ENCODE measurements around the gene USP25. TPM values are rescaled to one million over a fixed set of nuclear protein-coding genes. Genes with fewer than 3 reads are reported as not detected.

USP25 gene
- total RNA-seq, 4 donors from 2014 or later = 32.3 to 44.3 (median 33.4) TPM

DNA sequence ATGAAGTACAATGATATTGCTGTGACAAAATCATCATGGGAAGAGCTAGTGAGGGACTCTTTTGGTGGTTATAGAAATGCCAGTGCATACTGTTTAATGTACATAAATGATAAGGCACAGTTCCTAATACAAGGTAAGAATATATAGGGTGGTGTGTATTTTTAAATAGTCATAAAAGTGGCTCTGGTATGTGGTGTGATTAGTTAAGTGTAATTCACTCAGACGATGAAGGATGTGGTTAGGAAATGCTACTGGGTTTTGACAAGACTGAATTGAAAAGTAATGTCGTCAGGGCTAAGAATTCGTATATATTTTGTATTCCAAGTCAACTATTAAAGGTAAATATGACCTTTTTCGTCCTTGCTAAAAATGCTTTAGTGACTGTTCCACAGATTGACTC lies 101.7 kb downstream of the USP25 start:
- H3K4me1 ChIP-seq = no peaks in the 10 kb centered on the region
- H3K27ac ChIP-seq = no peak overlapping the region
- H3K4me3 ChIP-seq = no peak overlapping the region
- 91% methylated on average over 4 of the region's 4 CpGs for WGBS
- no peaks in the 10 kb centered on the region for H3K9me3 ChIP-seq
- DNase-seq (ENCODE audit: low spot score in 2 of 2) = no peak
- H3K36me3 ChIP-seq = peaks cover 25% of the 10 kb centered on the region
- H3K27me3 ChIP-seq = no peaks in the 10 kb centered on the region
- TF ChIP-seq EP300 (IDR thresholded peaks at IDR 0.05) (no peak), POLR2A (IDR thresholded peaks at IDR 0.05) (no peak), POLR2AphosphoS5 (IDR thresholded peaks at IDR 0.05) (no peak), CTCF (IDR thresholded peaks at IDR 0.05) (no peak)

DNA sequence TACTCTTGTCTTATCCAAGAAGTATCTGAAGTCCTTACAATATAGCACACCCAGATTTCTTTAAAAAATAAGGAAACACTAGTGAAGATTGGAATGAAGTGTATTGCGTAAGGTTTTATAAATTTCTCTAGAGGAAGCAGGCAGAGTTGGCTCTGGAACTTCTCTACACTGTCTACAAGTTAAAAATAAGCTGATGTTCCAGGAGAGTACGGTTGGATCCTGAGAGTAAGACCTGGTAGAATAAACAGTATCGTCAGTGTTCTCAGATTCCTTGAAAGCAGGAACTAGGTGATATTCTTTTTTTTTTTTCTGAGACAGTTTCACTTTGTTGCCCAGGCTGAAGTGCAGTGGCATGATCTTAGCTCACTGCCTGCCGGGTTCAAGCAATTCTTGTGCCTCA lies 107.9 kb downstream of the USP25 start:
- no peak overlapping the region for H3K27ac ChIP-seq
- DNase-seq (ENCODE audit: low spot score in 2 of 2) = no peak
- TF ChIP-seq POLR2AphosphoS5 (IDR thresholded peaks at IDR 0.05) (no peak), EP300 (IDR thresholded peaks at IDR 0.05) (no peak), POLR2A (IDR thresholded peaks at IDR 0.05) (no peak)
- no peak overlapping the region for H3K4me3 ChIP-seq
- WGBS = 75% methylated on average over 4 of the region's 4 CpGs
- H3K9me3 ChIP-seq = no peaks in the 10 kb centered on the region
- H3K36me3 ChIP-seq = peaks cover 26% of the 10 kb centered on the region
- no peaks in the 10 kb centered on the region for H3K4me1 ChIP-seq
- no peaks in the 10 kb centered on the region for H3K27me3 ChIP-seq

GRCh38 chr21:15839026-15839425 lies 109.2 kb downstream of the USP25 start:
- Histone ChIP-seq H3K9me3 (no peaks in the 10 kb centered on the region), H3K36me3 (peaks cover 24% of the 10 kb centered on the region), H3K4me3 (no peak overlapping the region), H3K27me3 (no peaks in the 10 kb centered on the region), H3K4me1 (no peaks in the 10 kb centered on the region), H3K27ac (no peak overlapping the region)
- TF ChIP-seq CTCF (IDR thresholded peaks at IDR 0.05) = no peak
- TF ChIP-seq EP300 (IDR thresholded peaks at IDR 0.05) = no peak
- TF ChIP-seq POLR2AphosphoS5 (IDR thresholded peaks at IDR 0.05) = no peak
- no peak for TF ChIP-seq POLR2A (IDR thresholded peaks at IDR 0.05)
- 90% methylated on average over 2 of the region's 2 CpGs for WGBS
- DNase-seq (ENCODE audit: low spot score in 2 of 2) = no peak

- Histone ChIP-seq H3K4me1 (no peaks in the 10 kb centered on the region), H3K4me3 (no peak overlapping the region), H3K27me3 (no peaks in the 10 kb centered on the region), H3K36me3 (peaks cover 23% of the 10 kb centered on the region), H3K27ac (no peak overlapping the region), H3K9me3 (no peaks in the 10 kb centered on the region)
- WGBS = 89% methylated on average over 2 of the region's 2 CpGs
- DNase-seq (ENCODE audit: low spot score in 2 of 2) = no peak
- TF ChIP-seq POLR2AphosphoS5 (IDR thresholded peaks at IDR 0.05) = no peak
- no peak for TF ChIP-seq CTCF (IDR thresholded peaks at IDR 0.05)
- TF ChIP-seq POLR2A (IDR thresholded peaks at IDR 0.05) = no peak
- no peak for TF ChIP-seq EP300 (IDR thresholded peaks at IDR 0.05)
Measured at GRCh38 chr21:15839601-15840000, 109.8 kb downstream of the USP25 start.

DNA sequence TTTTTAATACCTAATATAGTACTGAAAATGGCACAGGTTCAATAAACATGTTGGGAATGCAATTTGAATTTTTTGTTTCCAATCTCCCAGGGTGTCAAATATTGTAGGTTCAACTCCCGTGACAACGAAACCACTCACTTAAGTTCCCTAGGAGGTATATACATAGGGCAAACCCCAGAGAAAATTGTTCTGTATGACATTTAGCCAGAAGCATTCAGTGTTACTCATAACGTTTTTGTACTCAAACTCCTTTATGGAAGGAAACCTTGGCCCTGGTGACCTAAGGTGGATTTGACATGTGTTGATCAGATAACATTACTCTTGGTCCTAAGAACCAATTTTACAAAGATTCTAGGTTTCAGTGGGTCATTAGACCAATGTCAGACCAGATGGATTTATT lies 110.6 kb downstream of the USP25 start:
- 68% methylated on average over 3 of the region's 3 CpGs for WGBS
- no peak overlapping the region for H3K4me3 ChIP-seq
- TF ChIP-seq EP300 (IDR thresholded peaks at IDR 0.05) (no peak), CTCF (IDR thresholded peaks at IDR 0.05) (no peak), POLR2A (IDR thresholded peaks at IDR 0.05) (no peak), POLR2AphosphoS5 (IDR thresholded peaks at IDR 0.05) (no peak)
- no peak for DNase-seq (ENCODE audit: low spot score in 2 of 2)
- peaks cover 17% of the 10 kb centered on the region for H3K36me3 ChIP-seq
- H3K9me3 ChIP-seq = no peaks in the 10 kb centered on the region
- no peak overlapping the region for H3K27ac ChIP-seq
- no peaks in the 10 kb centered on the region for H3K4me1 ChIP-seq
- no peaks in the 10 kb centered on the region for H3K27me3 ChIP-seq

Data from suprapubic skin (tissue), 4 donors.